ENCODE data around the gene VTI1A.
"Not testable (repeated sequence)": the region's sequence is repeated elsewhere in the genome, so short reads cannot be mapped to it uniquely, and the experiment has no call there.

Gene VTI1A

DNA sequence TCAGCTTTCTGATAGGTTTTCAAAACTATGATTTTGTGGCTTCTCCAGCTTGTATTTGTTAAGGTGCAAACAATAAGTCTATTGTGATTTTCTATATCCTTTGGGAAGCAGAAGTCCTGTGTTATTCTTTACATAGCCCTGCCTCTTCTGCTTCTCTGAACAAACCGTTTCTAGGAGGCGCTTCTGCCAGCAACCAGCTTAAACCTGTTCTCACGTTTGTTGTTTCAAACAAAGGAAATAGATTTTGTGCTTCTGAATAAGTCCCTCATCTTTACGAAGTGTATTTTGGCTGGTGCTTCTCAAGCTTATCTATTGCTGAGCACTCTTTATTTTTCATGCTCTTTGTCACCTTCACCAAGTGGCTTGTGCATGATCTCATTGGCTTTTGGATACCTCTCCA, 61.0 kb downstream of the VTI1A start:
- DNase-seq: no peak

- no peak for DNase-seq
Measured at GRCh38 chr10:112509558-112510291, 62.7 kb downstream of the VTI1A start.

DNA sequence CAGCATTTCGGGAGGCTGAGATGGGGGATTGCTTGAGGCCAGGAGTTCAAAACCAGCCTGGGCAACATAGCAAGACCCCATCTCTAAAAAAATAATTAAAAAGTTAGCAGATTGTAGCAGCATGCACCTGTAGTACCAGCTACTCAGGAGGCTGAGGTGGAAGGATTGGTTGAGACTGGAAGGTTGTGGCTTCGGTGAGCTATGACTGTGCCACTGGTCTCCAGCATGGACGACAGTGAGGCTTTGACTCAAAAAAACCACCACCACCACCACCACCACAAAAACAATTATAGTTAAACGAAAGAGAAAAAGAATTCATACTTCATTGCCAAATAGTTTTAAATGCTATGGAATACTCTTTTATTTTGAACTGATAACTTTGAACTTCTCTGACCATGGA, 63.4 kb downstream of the VTI1A start:
- DNase-seq: no peak

- DNase-seq: no peak
Measured at GRCh38 chr10:112512294-112512693, 65.3 kb downstream of the VTI1A start.

- DNase-seq: no peak
Measured at GRCh38 chr10:112515126-112515525, 68.1 kb downstream of the VTI1A start.

- no peak for DNase-seq
Measured at GRCh38 chr10:112515852-112516251, 68.8 kb downstream of the VTI1A start.

GRCh38 chr10:112517451-112517862, 70.4 kb downstream of the VTI1A start:
- no peak for DNase-seq

DNA sequence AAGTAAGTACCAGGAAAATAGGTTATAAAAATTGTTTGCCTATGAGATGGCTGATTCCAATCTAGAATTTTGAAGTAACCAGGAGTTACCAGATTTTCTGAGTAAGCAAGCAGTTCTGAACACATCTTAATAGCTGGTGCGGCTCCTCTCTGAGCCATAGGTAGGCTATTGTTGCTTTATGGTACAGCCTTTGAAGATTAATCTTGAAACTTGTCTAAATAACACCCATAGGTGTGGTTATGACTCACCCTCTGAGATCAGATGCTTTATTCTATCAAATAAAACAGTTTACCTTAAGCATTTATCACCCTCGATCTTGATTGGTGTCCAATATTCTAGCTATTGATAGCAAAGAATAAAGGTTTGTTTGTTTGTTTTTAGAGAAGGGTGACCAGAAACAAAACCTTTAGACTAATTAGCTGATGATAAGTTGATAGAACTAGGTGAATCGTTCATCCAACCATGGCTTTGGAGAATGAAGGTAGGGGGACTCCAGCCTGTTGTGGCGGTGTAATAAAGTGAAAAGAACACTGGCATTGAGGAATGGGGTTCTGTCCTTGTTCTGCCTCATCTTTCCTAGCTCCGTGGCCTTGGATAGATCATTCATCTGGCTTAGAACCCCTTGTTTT, 72.2 kb downstream of the VTI1A start:
- no peak for DNase-seq

- DNase-seq: no peak
Measured at GRCh38 chr10:112520914-112521313, 73.9 kb downstream of the VTI1A start.

DNA sequence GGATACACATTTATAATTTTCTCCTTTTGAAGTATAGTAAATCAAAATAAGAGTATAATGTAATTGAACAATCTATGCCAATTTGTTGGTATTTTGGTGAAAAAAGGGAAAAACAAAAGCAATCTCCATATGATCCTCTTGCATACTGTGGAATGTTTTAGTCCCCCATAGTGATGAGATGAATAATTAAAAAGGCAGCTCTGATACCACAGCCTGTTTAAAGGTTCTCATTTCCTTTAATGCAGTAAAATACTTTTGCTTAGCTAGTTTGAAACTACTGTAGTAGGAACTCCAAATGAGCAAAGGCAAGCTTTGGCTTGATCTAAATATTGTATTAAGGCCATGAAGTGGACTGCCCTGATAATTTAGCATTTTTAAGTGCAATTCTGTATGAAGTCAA, 77.6 kb downstream of the VTI1A start:
- DNase-seq: no peak

- DNase-seq: no peak
Measured at GRCh38 chr10:112525200-112525599, 78.2 kb downstream of the VTI1A start.

DNA sequence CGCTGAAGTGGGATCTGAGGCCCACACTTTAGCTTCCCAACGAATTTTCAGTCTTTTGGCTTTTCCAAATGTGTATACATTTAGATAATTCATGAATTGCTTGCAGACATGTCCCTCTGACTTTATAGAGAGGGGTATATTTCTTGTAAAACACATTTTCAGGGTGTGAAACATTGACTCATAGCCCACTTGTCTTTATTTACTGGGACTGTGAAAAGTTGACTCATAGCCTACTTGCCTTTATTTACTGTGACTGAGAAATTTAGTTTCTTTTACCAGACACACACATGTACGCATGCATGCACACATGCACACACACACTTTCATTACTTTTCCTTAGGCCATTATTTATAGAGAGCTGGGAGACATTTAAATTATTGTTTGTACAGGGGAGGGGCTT, 79.1 kb downstream of the VTI1A start:
- DNase-seq: no peak

DNA sequence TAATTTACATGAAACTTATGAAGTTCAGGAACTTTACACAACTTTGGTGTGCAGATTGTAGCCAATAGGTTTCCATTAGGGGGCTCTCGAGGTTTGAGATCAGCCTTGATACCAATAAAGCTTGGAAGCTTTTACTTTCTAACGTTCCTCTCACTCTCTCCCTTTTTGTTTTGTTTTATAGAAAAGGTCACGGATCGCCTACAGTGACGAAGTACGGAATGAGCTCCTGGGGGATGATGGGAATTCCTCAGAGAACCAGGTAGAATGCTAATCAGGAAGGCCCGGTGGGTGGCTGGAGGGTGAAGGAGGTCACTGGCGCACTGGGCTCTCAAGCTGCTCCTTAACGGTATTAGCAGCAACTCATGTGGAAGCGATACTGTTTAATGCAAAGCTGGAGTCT, 79.9 kb downstream of the VTI1A start:
- DNase-seq: no peak

DNA sequence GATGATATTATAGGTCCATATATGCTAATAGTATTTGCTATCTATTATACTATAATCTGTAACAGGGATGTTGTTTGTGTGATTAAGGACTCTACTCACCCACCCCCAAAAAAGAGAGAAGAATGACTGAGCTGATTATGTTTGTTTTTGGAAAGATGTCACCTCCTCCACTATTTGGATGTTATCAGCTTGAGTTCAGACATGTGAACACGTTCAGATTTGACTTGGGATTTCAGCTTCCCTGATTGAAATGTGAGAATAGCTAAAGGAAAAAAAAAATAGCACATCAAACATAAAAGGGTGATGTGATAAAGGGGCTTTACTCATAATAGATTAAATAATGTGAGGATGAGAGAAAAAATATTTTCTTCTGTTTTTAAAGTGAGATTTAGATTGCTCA, 81.2 kb downstream of the VTI1A start:
- no peak for DNase-seq

DNA sequence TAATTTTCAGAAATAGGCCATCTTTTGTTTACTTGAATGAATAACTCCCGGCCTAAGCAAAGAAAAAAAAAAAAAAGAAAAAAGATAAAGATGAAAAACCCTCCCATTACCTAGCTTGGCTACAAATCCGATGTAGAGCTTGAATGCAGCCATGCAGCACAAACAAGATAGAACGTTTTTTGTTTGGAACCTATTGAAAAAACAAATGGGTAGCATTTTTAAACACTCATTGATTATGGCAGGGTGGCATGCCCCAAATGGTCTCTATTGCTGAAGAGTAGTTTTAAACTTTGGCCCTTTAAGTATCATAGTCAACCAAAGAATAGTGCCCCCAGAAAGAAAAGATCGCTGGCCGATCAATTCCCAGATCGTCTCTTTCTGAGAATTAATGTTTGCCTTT, 84.4 kb downstream of the VTI1A start:
- DNase-seq: no peak

- no peak for DNase-seq
Measured at GRCh38 chr10:112532189-112532588, 85.2 kb downstream of the VTI1A start.

DNA sequence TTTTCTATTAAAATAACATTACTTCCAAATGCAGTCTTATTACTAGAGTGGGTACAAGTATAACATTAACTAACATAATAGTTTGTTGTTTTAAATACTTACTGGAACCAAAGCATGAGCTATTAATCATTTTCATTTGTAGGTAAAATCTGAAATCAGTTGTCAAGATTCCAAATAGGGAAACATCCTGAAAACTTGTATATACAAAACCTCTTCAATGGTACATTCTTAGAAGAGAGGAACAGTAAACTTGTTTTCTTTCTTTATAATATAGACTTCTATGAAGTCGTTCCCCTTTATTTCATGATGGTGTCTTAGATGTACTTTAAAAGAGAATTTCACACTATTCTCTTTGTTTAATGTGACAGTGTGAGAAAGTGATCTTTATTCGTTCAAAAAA, 85.9 kb downstream of the VTI1A start:
- DNase-seq: no peak

- no peak for DNase-seq
Measured at GRCh38 chr10:112533916-112534315, 86.9 kb downstream of the VTI1A start.

- DNase-seq: no peak
Measured at GRCh38 chr10:112535531-112535951, 88.5 kb downstream of the VTI1A start.

DNA sequence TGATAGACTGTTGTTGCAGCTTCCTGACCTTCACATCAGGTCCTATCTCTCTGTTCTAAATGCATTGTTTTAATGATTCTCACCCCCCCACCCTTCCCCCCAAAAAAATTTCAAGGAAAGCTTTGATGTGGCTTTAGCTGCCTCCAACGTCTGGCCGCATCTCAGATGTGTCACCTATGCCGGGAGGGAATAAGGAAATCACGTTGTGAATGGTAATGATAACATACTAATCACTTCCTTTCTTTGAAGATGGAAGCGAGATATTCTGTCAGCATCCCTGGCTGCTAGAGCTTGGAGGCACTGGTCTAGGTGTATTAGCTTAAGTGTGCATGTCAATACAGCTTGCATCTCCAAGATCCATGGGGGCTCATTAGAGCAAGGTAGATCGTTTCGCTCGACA, 89.6 kb downstream of the VTI1A start:
- DNase-seq: no peak

GRCh38 chr10:112538168-112538567, 91.2 kb downstream of the VTI1A start:
- DNase-seq: no peak

- DNase-seq: no peak
Measured at GRCh38 chr10:112539340-112539739, 92.3 kb downstream of the VTI1A start.

DNA sequence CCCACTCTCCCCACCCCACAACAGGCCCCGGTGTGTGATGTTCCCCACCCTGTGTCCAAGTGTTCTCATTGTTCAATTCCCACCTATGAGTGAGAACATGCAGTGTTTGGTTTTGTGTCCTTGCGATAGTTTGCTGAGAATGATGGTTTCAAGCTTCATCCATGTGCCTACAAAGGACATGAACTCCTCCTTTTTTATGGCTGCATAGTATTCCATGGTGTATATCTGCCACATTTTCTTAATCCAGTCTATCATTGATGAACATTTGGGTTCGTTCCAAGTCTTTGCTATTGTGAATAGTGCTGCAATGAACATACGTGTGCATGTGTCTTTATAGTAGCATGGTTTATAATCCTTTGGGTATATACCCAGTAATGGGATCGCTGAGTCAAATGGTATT, 95.8 kb downstream of the VTI1A start:
- not testable (repeated sequence) for DNase-seq

DNA sequence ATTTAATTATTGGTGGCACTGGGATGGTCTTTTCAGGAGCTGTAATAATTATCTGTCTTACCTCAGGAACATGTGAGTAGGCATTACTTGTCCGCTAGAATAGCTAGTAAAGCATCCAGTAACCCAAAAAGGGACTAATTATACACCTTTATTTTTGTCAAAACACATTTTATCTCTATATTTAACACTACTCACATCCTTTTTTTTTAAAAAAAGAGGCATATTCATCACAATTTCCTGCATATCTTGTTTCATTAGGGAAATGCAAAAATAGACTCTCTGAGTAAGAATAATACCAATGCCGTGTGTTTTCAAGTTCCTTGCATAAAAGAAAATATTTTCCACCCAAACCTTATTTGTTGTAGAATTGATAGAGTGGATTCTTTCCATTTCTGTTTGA, 99.5 kb downstream of the VTI1A start:
- DNase-seq: no peak
